CD4-positive, alpha-beta T cell treated with Interferon alpha-2 for 1 hour (primary cell): ENCODE measurements around the gene MACROD2.
A peak's percentile ranks its signal among the peaks of the same experiment; 100 is the strongest.
"Not testable (repeated sequence)": the region's sequence is repeated elsewhere in the genome, so short reads cannot be mapped to it uniquely, and the experiment has no call there.

Experiments used
- DNase-seq, 2 donors: peaks; one replicate each; pipeline ENCODE4 v3.0.0-alpha.2; 2020 to 2022

Gene MACROD2

GRCh38 chr20:15146948-15147347 is 1151.6 kb downstream of the MACROD2 start:
- DNase-seq: no peak

- no peak for DNase-seq
These were observed 1158.8 kb downstream of the MACROD2 start for GRCh38 chr20:15154070-15154469.

GRCh38 chr20:15155848-15156401 is 1160.6 kb downstream of the MACROD2 start:
- DNase-seq: peak in 1 of 2 donors; percentile 3

- DNase-seq: no peak
These were observed 1163.2 kb downstream of the MACROD2 start for GRCh38 chr20:15158533-15158932.

GRCh38 chr20:15162079-15162647 is 1166.8 kb downstream of the MACROD2 start:
- peak in 1 of 2 donors; percentile 3 for DNase-seq

GRCh38 chr20:15163632-15164031 is 1168.3 kb downstream of the MACROD2 start:
- no peak for DNase-seq

- DNase-seq: no peak
These were observed 1169.4 kb downstream of the MACROD2 start for GRCh38 chr20:15164726-15165125.

GRCh38 chr20:15166744-15167143 is 1171.4 kb downstream of the MACROD2 start:
- no peak for DNase-seq

GRCh38 chr20:15171016-15171415 is 1175.7 kb downstream of the MACROD2 start:
- DNase-seq: no peak

GRCh38 chr20:15176929-15177328 is 1181.6 kb downstream of the MACROD2 start:
- no peak for DNase-seq

- no peak for DNase-seq
These were observed 1183.3 kb downstream of the MACROD2 start for GRCh38 chr20:15178581-15178980.

- no peak for DNase-seq
These were observed 1184.1 kb downstream of the MACROD2 start for GRCh38 chr20:15179381-15179780.

GRCh38 chr20:15179781-15180180 is 1184.5 kb downstream of the MACROD2 start:
- no peak for DNase-seq

- no peak for DNase-seq
These were observed 1190.0 kb downstream of the MACROD2 start for GRCh38 chr20:15185322-15185721.

GRCh38 chr20:15185913-15186312 is 1190.6 kb downstream of the MACROD2 start:
- no peak for DNase-seq

GRCh38 chr20:15187612-15188011 is 1192.3 kb downstream of the MACROD2 start:
- DNase-seq: no peak

GRCh38 chr20:15188415-15188814 is 1193.1 kb downstream of the MACROD2 start:
- DNase-seq: no peak

- DNase-seq: no peak
These were observed 1195.9 kb downstream of the MACROD2 start for GRCh38 chr20:15191082-15191723.

GRCh38 chr20:15195378-15195777 is 1200.1 kb downstream of the MACROD2 start:
- DNase-seq: no peak

GRCh38 chr20:15196547-15197255 is 1201.4 kb downstream of the MACROD2 start:
- DNase-seq: no peak

GRCh38 chr20:15198017-15198416 is 1202.7 kb downstream of the MACROD2 start:
- DNase-seq: not testable (repeated sequence)

GRCh38 chr20:15199698-15200097 is 1204.4 kb downstream of the MACROD2 start:
- no peak for DNase-seq

- DNase-seq: no peak
These were observed 1204.8 kb downstream of the MACROD2 start for GRCh38 chr20:15200147-15200565.

GRCh38 chr20:15201602-15202001 is 1206.3 kb downstream of the MACROD2 start:
- no peak for DNase-seq
